ENCODE results near the gene HUS1B. TPM values are rescaled to one million over a fixed set of nuclear protein-coding genes. Genes with fewer than 3 reads are reported as not detected.

Gene HUS1B
- total RNA-seq, 1 experiment from 2014 or later: 0.71 TPM

DNA sequence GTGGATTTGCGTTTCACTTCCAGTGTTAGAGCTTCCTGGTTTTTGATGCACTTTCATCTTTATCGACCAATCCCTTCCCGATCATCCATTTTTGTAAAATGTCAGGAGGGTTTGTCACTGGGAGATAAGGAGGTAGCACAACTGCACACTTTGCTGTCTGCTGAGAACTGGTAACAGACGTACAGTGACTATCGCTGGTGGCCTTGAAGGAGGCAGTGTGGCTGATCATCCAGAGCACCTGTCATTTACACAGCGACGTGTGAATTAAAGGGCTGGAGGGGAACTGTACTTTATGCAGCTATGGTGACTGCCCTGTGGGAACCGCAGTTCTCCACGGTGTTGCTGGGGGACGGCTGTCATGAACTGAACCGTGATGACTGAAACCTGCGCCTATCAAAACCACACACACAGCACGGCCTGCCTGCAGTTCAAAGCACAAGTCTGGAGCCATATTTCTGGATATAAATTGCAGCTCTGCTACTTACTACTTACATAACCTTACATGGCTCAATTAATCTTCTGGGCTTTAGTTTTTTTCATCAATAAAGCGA, 50.0 kb downstream of the HUS1B start:
- H3K4me1 Mint-ChIP-seq (ENCODE audit: low read depth, unreplicated experiment): no peaks in the 10 kb centered on the region
- no peak overlapping the region for H3K27ac Mint-ChIP-seq (ENCODE audit: unreplicated experiment)
- intact Hi-C loops (cut with micrococcal nuclease; ENCODE audit: unreplicated experiment): no loop called here
- BruUV-seq (replicated peaks): no TSS peak
- H3K9me3 Mint-ChIP-seq (ENCODE audit: low read depth, unreplicated experiment): no peaks in the 10 kb centered on the region
- CTCF ChIA-PET: no interaction called here
- no peak overlapping the region for H3K4me3 Mint-ChIP-seq (ENCODE audit: low read depth, unreplicated experiment)
- DNase-seq: no peak
- H3K36me3 Mint-ChIP-seq (ENCODE audit: insufficient read depth, unreplicated experiment): no peaks in the 10 kb centered on the region
- TF ChIP-seq, protein P1, sequence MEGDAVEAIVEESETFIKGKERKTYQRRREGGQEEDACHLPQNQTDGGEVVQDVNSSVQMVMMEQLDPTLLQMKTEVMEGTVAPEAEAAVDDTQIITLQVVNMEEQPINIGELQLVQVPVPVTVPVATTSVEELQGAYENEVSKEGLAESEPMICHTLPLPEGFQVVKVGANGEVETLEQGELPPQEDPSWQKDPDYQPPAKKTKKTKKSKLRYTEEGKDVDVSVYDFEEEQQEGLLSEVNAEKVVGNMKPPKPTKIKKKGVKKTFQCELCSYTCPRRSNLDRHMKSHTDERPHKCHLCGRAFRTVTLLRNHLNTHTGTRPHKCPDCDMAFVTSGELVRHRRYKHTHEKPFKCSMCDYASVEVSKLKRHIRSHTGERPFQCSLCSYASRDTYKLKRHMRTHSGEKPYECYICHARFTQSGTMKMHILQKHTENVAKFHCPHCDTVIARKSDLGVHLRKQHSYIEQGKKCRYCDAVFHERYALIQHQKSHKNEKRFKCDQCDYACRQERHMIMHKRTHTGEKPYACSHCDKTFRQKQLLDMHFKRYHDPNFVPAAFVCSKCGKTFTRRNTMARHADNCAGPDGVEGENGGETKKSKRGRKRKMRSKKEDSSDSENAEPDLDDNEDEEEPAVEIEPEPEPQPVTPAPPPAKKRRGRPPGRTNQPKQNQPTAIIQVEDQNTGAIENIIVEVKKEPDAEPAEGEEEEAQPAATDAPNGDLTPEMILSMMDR (IDR thresholded peaks at IDR 0.05; ENCODE audit: unreplicated experiment): no peak
- no peaks in the 10 kb centered on the region for H3K27me3 Mint-ChIP-seq (ENCODE audit: unreplicated experiment)

Other genes starting within 250 kb of the HUS1B start
- gene EXOC2, start 36.0 kb upstream of the HUS1B start, total RNA-seq (2022): 13.2 TPM in 2 replicates

Measured in Calu3 (cell line).